NCI-H2171 treated with DMSO at 0.1 percent for 48 hours (cell line): ENCODE measurements around the gene PLCB3.
A peak's percentile ranks its signal among the peaks of the same experiment; 100 is the strongest.
"Not testable (repeated sequence)": the region's sequence is repeated elsewhere in the genome, so short reads cannot be mapped to it uniquely, and the experiment has no call there.

Experiments
- DNase-seq: peaks from one replicate; lab custom pipeline; 2025; lab: John Stamatoyannopoulos, UW

Gene PLCB3

DNA sequence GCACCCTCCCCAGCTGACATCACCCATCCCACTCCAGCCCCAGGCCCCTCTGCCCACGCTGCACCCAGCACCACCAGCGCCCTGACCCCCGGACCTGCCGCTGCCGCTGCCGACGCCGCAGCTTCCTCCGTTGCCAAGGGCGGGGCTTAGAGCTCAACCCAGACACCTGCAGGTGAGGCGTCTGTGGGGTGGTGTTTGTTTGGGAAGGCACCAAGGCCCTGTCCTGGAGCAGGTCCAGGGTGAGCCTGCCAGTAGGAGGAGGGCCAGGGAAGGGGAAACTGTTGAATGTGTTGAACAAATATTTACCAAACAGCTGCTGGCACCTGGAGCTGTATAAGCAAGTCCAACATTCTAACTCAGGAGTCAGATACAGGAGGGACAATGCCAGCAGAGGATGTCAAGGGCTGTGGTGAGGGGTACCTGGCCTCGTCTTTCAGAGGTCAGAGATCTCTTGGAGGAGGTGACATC is 13.8 kb upstream of the PLCB3 start:
- DNase-seq: no peak

DNA sequence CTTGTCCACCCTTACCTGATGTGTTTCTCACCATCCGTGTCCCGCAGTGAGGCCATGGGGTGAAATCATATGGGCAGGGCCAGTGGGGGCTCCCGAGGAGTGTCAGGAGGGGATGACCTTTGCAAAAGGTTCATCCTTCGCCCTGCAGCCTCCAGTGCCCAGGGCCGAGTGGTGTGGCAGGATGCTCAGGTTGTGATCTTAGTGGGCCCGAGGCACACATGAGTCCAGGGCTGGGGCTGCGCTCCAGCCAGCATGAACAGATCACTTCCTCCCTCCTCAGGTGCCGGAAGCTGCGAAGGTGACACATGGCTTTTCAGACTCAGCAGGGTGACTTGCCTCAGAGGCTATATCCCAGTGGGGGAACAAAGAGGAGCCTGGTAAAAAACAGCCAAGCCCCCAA is 13.3 kb upstream of the PLCB3 start:
- DNase-seq: no peak

- DNase-seq: no peak
Measured at GRCh38 chr11:64238999-64239398, 12.3 kb upstream of the PLCB3 start.

DNA sequence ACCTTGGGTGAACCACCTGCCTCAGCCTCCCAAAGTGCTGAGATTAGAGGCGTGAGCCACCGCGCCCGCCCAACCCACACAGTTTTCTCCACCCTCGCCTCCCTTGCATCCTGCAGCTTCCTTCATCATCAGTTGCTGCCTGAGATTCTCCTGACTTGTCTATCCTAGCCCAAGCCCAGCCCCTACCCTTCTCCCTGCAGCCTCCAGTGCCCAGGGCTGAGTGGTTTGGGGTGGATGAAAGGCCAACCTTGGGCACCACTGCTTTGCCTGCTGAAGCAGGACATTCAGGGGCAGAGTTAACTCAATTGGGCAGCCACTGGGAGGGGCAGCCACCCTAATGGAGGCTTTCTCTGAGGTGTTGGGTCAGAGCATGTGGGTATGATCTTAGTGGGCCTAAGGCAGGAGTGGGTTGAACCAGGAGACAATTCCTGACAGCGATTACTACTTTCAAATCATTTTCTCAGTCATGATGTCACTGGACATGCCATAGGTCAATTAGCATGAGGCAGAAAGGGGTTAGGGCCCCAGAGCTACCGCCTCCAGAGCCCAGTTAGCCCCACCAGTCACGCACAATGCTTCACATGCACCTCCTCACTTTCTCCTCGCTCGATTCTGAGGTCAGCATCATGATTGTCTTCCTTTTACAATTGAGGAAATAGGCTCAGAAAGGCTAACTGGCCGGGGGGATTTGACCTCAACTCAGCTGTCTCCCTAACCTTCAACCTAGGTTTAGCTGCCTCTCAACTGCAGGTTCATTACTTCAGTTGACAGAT is 11.5 kb upstream of the PLCB3 start:
- no peak for DNase-seq

- DNase-seq: peak; percentile 94
Measured at GRCh38 chr11:64240435-64241240, 10.7 kb upstream of the PLCB3 start, which contains the start of gene FKBP2. Gene FKBP2, plus strand, starts transcription at chr11:64241095. Its CDS starts 1,293 bp downstream, at chr11:64242388.

DNA sequence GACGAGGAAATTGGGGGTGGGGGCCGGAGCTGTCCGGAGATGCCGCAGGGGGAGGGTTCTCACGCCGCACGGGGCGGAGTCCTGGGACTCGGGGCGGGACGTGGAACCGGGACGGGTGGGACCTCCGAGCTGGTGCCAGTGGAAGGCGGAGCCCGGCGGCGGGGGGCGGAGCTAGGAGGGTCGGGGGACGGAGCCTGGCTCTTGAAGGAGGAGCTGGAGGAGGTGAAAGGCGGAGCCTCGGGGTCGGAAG is 10.2 kb upstream of the PLCB3 start:
- no peak for DNase-seq

DNA sequence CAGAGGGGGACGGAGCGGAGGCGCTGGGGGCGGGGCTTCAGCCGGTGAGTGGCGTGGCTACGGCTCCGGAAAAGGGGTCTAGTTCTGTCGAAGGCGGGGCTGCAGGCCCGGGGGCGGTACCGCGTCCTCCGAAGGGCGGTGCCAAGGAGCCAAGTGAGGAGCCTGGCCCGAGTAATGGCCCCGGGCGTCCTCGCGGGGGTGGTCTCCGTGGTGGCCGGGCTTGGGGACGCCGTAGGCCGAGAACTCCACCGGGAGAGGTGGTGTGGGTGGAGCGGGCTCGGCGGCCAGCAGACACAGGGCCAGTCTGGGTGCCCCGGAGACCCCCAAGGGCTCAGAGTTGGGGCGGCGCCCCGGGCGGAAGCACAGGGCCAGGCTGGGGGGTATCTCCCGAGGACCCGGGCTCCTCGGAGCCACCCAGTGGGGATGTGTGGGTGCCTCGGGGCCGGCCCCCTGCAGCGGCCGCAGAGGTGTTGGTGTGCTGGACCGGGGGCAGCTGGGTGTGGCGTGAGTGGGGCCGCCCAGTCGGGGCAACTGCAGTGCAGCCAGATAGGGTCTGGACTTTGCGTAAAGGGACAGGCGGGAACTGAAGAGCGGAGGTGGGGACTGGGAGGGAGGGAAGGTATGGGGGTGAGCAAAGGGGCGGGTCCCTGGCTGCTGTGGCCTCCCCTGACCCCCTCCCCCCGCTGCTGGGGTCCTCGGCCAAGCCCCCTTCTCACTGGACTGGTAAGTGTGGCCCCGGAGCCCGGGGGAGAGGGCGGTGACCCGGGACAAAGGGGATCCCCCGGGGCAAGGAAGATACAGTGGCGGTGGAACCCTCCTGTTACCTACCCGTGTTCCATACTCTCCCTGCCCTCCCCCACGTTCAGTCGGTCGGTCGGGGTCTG is 9.6 kb upstream of the PLCB3 start:
- DNase-seq: peak; percentile 98

DNA sequence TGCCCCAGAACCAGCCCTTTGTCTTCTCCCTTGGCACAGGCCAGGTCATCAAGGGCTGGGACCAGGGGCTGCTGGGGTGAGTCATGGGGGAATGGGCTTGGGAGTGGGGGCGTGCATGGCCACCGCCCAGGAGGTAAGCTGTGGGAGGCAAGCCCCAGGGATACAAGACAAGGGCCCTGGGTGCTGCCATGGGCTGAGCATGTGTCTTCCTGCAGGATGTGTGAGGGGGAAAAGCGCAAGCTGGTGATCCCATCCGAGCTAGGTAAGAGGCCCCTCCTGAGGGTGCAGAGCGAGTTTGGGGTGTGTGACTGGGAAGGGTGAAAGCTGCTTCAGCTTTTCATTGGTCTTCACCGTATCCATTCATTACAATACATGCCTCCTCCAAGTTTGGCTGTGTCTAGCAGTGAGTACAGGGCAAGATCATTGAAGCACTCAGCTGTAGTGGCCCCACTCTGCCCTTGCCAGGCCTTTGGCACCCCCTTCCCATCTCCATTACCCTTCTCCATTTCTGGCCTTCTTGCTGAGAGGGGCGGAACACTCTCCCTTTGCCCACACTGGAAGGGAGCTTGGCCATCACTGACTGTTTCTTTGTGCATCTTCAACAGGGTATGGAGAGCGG is 8.0 kb upstream of the PLCB3 start:
- no peak for DNase-seq

GRCh38 chr11:64244107-64244506 is 7.2 kb upstream of the PLCB3 start:
- no peak for DNase-seq

- DNase-seq: no peak
Measured at GRCh38 chr11:64244966-64245365, 6.4 kb upstream of the PLCB3 start.

DNA sequence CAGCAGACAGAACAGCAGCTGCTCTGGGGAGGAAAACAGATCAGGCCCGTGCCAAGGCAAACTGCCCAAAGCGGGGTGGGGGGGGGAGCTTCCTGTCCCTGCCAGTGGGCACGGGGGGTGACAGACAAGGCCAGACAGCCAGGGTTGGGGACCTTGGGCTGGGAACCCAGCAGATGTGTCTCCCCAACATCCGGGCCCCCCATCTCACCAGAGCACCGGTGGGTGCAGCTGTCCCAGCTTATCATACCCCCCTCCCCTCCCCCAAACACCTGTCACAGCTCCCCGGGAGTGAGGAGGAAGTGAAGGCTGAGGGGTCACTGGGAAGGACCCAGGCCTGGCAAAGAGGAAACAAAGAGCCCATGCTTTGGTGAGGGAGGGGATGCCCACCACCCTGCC is 5.9 kb upstream of the PLCB3 start:
- DNase-seq: no peak

GRCh38 chr11:64245797-64246620 is 5.3 kb upstream of the PLCB3 start:
- peak; percentile 65 for DNase-seq

DNA sequence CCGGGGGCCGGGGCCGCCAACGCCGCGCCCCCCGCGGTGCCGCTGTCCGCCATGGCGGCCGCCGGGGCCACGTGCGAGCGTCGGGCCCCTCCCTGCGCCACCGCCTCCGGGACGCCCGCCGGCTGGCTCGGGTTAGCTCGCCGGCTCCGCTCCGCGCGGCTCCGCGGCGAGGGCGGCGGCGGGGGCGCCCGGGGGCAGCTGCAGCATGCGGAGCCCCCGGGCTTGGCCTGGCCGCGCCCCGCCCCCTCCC is 4.8 kb upstream of the PLCB3 start:
- DNase-seq: not testable (repeated sequence)

DNA sequence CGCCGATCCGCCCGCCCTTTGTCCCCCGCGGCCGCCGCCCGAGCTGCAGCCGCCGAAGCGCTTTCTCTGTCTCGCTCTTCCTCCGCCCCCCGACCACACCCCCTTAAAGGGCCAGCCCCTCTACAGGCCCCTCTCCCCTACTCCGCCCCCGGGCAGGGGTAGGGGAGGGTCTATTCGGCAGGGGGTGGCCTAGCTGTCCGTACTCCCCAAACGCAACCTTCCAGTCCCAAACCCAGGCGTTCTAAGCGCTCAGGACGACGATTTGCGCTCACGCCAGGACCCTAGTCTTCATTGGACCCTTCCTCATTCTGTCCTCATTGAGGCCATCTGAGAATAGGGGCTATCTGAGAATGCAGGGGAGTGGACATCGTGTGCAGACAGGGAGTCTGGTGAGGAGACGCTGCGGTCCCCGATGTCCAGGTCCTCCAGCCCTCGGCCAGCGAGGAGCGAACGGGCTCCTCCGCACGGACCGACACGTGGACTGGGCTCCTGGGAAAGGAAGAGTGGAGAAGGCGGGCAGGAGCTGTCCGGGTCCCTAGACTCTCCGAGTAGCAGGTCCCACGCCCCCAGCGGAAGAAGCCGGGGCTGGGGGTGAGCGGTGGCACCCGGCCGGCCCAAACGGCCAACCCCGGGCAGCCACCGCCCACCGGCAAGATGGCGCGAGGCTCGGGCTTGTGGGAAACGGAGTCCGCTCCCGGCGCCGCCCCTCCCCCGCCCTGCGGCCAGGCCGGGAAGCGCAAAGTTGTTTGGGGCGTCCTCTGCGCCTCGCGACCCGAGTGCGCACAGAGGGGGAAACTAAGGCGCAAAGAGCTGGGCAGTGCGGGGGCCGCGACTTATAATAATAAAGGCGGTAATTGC is 4.2 kb upstream of the PLCB3 start, which contains the start of gene PPP1R14B:
TSS of gene PPP1R14B (minus strand) at position 73 of the 858 bp plus-strand sequence. CDS start 270 bp downstream, outside the sequence.
- peak; percentile 74 for DNase-seq

- no peak for DNase-seq
Measured at GRCh38 chr11:64247729-64248531, 3.4 kb upstream of the PLCB3 start.

DNA sequence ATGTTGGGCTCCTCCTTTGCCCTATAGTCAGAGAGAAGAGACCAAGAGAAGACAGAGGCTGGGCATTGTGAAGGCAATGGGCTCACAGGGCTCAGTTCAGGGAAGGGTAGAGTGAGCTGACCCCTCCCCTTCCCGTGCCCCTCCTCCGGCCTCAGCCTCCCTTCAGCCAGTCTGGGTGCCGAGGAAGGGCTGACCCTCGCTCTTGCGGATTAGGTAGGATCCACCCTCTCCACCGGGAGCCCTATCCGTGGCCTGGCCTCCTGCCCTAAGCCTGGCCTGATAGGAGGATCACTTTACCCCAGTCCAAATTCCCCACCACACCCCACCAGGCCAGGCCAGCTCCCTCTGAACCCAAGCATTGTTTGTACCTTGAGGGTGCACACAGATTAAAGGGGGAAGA is 2.8 kb upstream of the PLCB3 start:
- DNase-seq: no peak

- DNase-seq: no peak
Measured at GRCh38 chr11:64249038-64249437, 2.3 kb upstream of the PLCB3 start.

DNA sequence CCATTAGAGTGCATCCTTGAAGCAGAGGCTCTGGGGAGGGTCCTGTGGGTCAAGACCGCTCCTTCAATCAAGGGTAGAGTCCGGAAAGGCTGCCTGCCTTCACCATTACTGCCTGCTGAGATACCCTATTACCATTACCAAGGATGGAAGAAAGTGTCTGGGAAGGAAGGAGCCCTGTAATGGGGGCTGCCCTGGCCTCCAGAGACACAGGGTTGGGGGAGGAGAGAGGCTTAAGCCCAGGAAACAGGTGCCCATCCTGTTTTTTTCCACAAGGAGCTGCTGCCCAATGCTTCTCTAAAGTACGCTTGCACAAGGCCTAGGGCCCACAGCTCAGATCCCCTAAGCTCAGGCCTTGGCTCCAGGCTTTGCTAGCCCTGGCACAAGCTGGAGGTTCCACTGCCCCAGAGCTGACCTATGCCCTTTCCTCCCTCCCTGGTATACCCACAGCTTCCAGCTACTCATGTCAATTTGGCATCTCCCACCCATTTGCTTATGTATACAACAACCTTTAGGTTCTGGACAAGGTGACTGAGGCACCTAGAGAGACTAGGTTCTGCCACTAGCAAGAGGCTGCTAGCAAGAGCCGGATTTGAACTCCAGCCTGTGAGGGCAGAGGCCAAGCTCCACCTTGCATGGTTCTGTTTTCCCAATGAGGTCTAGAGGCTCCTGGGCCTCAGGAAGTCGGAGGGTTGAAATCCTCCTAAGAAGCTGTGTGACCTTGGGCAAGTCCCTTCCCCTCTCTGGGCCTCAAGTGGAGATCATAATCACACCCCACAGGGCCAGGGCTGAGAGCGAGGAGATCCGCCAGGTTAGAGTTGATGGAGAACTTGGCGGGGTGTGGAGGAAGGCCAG is 1.5 kb upstream of the PLCB3 start:
- no peak for DNase-seq
